Measurements from ENCODE around the gene SOX30.

Gene SOX30

DNA sequence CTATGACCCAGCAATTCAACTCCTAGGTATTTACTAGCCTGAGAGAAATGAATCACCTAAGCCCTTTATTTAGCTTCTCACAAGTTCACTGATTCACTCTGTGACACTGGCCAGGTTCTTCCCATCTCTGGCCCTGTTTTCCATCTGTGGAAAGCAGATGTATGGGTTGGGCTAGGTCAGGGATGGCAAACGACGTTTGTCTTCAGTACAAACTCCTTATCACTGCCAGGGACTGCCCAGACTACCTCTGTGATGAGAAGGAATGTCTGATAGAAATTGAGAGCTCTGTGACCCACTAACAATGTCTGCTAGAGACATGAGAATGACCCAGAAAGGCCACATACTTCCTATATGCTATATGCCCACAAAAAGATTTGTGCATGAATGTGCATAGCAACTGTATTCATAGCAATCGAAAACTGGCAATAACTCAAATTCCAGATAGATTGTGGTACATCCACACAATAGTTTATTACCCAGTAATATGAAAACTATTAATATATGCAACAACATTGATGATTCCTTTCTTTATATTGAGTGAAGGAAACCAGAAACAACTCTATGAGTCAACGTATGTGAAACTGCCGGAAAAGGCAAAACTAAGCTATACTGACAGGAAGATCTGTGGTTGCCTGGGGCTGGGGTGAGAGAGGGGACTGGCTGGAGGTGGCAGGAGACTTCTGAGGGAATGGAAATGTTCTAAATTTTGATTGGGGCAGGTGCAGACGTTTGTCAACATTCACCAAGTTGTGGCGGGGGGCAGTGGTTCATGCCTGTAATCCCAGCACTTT is 44.7 kb downstream of the SOX30 start:
- Mint-ChIP-seq H3K4me3 (peak overlapping the region; percentile 35 to 37), H3K9me3 (no peaks in the 10 kb centered on the region), H3K27me3 (no peaks in the 10 kb centered on the region), H3K27ac (peak overlapping the region; percentile 68), H3K36me3 (no peaks in the 10 kb centered on the region), H3K4me1 (peaks cover 45 to 65% of the 10 kb centered on the region in 2 donors)
- DNase-seq: peak; percentile 32
- peak; percentile 56 to 61 for ATAC-seq (replicated peaks)

DNA sequence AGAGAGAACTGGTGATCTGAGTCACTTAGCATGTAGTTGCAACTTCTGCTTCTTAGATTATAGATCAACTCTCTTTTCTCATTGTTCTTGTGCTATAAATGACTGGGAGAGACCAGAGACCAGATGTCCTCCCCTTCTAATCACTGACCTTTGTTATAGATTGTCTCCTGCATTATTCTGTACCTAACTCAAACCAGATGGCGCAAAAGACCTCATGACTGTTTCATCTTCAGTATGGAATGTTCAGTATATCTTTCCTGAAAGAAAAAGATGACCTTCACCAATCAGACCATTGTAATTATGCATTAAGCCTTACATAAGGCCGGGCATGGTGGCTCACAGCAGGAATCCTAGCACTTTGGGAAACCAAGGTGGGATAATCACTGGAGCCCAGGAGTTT is 46.2 kb downstream of the SOX30 start:
- DNase-seq (no peak), ATAC-seq (replicated peaks) (no peak)
- H3K27ac Mint-ChIP-seq: no peak overlapping the region
- H3K36me3 Mint-ChIP-seq: no peaks in the 10 kb centered on the region
- H3K4me3 Mint-ChIP-seq: no peak overlapping the region
- H3K9me3 Mint-ChIP-seq: no peaks in the 10 kb centered on the region
- no peaks in the 10 kb centered on the region for H3K27me3 Mint-ChIP-seq
- peaks cover 38 to 56% of the 10 kb centered on the region in 2 donors for H3K4me1 Mint-ChIP-seq

DNA sequence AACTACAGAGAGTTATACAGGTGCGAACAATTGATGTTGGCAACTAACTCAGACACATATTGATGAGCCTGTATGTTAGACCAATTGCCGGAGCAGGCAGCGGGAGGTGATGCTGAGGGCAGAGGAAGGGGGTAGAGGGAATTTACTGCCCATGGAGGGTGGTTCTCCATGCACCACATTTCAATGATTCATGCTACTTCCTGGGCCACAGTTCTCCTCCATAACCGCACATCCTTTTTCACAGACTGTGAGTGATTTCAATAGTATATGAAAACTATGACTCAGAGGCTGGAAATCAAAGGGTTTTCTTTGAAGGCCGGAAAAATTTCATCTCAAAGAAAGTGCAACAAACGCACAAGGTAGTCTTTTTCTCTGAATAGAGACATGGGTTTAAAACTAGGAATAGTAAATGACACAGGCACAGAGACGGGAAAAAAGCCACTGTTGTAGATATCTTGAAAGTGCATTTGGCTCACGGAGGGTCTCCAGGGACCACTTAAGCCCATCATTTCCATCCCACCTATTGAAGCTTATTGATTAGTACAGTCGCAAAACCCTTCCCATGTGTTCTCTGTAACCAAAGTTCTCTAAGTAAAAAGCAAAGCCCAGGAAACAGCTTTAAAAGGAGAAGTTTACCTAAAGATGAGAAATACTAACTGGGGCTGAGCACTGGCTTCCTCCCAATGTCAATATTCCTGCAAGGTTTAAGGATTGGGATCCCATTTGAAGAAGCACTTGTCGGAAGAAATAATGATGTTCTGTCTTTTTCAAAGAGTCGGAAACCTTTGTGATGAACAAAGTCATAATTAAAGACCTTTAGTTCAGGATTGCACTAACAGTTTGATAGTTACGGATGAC is 48.7 kb downstream of the SOX30 start:
- peak overlapping the region in 1 of 2 donors; percentile 32 for H3K4me3 Mint-ChIP-seq
- H3K9me3 Mint-ChIP-seq: no peaks in the 10 kb centered on the region
- peak; percentile 36 for DNase-seq
- no peaks in the 10 kb centered on the region for H3K36me3 Mint-ChIP-seq
- ATAC-seq (replicated peaks): peak; percentile 41 to 54
- H3K4me1 Mint-ChIP-seq: peaks cover 44 to 66% of the 10 kb centered on the region in 2 donors
- H3K27ac Mint-ChIP-seq: peak overlapping the region; percentile 72
- no peaks in the 10 kb centered on the region for H3K27me3 Mint-ChIP-seq

DNA sequence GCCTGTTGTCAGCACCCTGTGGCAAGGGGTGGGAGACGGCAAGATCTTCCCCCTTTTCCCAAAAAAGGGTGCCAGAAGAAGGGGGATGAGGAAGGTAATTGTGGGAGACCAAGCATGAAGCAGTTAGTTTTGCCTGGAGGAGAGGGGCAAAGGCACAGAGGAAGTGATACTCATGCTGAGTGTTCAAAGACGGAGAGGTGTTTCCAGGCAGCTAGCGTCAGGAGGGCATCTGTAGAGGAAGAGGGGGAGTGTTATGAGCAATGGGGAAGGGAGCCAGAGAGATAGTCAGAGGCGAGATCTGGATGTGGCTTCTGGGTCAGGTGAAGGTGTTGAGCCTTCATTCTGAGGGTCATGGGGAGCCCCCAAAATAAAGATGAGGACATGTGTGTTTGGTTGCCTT is 49.7 kb downstream of the SOX30 start:
- Mint-ChIP-seq H3K4me1 (peaks cover 43 to 66% of the 10 kb centered on the region in 2 donors), H3K9me3 (no peaks in the 10 kb centered on the region), H3K36me3 (no peaks in the 10 kb centered on the region), H3K27ac (peak overlapping the region; percentile 81), H3K4me3 (peak overlapping the region; percentile 1 to 13), H3K27me3 (no peaks in the 10 kb centered on the region)
- ATAC-seq (replicated peaks) (peak; percentile 75), DNase-seq (peak; percentile 66)

DNA sequence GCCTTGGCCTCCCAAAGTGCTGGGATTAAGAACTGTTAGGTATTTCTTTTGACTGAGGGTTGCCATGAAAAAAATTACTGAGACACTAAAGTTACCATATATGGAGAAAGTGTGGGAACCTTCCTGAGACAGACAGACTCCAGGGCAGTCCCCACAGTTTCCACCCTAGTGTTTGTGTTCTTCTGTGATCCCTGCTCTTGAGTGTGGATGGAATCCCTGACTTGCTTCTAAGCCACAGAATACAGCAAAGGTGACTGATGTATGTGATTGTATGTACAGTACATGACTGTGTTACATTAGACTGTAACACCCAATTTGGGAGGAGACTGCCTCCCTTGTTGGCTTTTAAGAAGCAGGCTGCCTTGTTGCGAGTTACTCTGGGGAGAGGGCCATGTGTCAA is 52.0 kb downstream of the SOX30 start:
- ATAC-seq (replicated peaks) (no peak), DNase-seq (no peak)
- Mint-ChIP-seq H3K4me1 (peaks cover 56 to 82% of the 10 kb centered on the region in 2 donors), H3K9me3 (no peaks in the 10 kb centered on the region), H3K27ac (peak overlapping the region; percentile 68), H3K27me3 (no peaks in the 10 kb centered on the region), H3K4me3 (no peak overlapping the region), H3K36me3 (no peaks in the 10 kb centered on the region)

DNA sequence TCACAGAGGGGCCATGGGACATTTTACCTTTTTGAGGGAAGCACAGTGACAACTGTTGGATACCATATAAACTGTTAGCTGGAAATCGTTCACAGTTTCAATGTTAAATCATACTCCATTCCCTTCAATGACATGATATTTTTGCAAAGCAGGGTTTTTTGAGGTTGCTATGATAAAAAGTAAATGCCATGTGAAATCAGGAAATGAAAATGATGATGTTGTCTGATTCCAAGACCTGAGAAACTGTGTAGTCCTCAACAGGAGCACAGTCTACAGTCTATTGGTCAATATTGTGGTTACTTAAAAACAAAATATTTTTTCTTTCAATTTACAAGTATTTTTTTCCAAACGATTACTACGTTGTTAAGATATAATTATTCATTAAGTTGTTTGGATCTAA is 52.7 kb downstream of the SOX30 start:
- Mint-ChIP-seq H3K4me1 (peaks cover 63 to 89% of the 10 kb centered on the region in 2 donors), H3K9me3 (no peaks in the 10 kb centered on the region), H3K27me3 (no peaks in the 10 kb centered on the region), H3K4me3 (peak overlapping the region in 1 of 2 donors; percentile 19), H3K36me3 (no peaks in the 10 kb centered on the region), H3K27ac (peak overlapping the region; percentile 65)
- DNase-seq: no peak
- ATAC-seq (replicated peaks): no peak

DNA sequence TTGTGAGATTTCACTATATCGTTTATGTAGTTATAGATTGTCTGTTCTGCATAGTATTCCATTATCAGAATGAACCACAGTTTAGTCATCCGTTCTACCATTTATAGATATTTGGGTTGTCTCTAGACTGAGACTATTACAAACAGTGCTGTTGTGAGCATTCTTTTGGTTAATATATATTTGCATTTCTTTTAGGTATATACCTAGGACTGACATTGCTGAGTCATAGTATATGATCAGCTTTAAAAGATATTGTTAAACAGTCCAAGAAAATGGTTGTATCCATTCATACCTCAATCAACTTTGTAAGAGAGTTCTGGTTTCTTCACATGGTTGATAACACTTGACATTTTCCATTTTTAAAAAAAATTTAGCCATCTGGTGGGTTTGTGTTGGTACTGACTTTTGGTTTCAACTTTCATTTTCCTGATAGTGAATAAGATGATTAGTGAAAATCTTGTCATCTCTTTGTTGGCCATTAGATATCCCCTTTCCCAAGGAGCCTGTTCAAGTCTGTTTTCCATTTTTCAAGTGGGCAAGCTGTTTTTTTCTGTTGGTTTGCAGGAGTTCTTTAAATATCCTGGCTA is 53.8 kb downstream of the SOX30 start:
- DNase-seq (no peak), ATAC-seq (replicated peaks) (peak; percentile 12 to 27)
- peak overlapping the region; percentile 79 for H3K27ac Mint-ChIP-seq
- no peaks in the 10 kb centered on the region for H3K36me3 Mint-ChIP-seq
- no peaks in the 10 kb centered on the region for H3K27me3 Mint-ChIP-seq
- peak overlapping the region; percentile 43 to 63 for H3K4me3 Mint-ChIP-seq
- peaks cover 65 to 89% of the 10 kb centered on the region in 2 donors for H3K4me1 Mint-ChIP-seq
- H3K9me3 Mint-ChIP-seq: no peaks in the 10 kb centered on the region

DNA sequence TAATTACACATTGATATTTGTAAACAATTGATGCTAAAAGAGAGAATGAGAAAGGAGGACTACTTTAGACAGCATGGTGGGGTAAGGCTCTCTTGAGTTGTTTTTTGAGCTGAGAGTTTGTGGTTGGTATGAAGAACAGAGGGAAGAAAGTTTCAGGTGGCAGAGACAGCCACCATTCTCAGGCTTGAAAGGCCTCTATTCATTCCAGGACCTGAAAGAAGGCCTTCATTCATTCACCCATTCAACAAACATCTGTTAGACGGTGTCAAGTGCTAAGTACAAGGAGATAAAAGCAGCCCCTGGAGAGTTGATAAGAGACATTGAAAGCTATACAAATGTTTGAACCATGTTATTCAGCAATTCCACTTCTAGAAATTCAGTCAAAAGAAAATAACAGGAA is 55.0 kb downstream of the SOX30 start:
- ATAC-seq (replicated peaks) (peak in 1 of 2 donors; percentile 2), DNase-seq (no peak)
- Mint-ChIP-seq H3K36me3 (no peaks in the 10 kb centered on the region), H3K4me1 (peaks cover 59 to 89% of the 10 kb centered on the region in 2 donors), H3K27ac (peak overlapping the region; percentile 79), H3K9me3 (no peaks in the 10 kb centered on the region), H3K4me3 (peak overlapping the region; percentile 7 to 47), H3K27me3 (no peaks in the 10 kb centered on the region)

DNA sequence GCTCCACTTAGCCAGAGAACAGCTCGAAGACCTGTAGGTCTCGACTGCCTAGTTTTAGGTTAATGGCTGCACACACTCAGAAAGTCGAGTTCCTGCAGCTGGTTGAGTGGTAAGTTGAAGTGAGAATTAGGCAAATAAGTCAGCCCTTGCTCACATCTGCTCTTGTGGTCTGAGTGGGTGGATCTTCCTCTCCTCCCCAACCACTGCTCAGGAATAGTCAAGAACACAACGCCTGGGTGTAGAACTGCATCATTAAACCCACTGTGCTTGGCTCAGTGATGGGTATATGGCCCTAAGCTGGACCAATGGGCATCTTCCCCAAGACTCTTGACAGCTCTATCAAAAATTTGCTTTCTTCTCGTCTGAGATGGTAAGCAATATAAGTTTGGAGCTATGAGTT is 55.8 kb downstream of the SOX30 start:
- H3K27ac Mint-ChIP-seq: peak overlapping the region; percentile 61

DNA sequence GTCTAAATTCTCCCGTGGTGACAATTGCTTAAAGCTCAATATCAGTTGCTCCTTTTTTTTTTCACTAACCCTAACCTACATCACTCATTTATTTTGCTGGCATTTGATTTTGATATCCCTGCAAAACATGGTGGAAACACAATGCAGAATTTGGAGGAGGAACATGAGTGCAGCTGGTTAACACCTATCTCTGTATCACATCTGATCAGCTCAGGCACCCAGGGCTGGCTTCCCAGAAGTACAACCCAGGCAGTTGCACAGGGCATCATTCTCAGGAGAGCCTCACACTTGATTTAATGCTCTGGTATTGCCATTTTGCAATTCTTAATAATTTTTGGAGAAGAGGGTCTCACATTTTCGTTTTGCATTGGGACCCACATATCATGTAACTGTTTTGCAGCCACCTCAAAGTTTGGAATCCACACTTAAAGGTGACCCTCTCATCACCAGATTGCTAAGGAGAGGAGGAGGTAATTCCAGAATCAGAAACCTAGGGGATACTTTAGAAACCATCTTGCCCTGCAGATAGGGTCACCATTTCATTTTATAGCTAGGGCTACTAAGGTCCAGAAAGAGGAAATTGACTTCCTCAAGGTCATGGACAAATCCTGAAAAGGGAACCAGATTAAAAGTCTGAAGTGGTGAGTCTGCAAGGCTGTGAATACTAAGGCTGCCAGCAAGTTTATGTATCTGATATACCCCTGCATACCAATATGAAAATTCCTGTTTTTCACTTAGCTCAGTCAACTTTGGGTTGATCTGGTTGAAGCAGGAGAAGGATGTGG is 57.4 kb downstream of the SOX30 start:
- H3K36me3 Mint-ChIP-seq: peaks cover 0 to 7% of the 10 kb centered on the region in 2 donors
- ATAC-seq (replicated peaks) (no peak), DNase-seq (no peak)
- H3K27ac Mint-ChIP-seq: no peak overlapping the region
- H3K27me3 Mint-ChIP-seq: no peaks in the 10 kb centered on the region
- H3K4me1 Mint-ChIP-seq: peaks cover 57 to 83% of the 10 kb centered on the region in 2 donors
- H3K4me3 Mint-ChIP-seq: peak overlapping the region; percentile 8 to 27
- peaks cover 0 to 7% of the 10 kb centered on the region in 2 donors for H3K9me3 Mint-ChIP-seq

More for the DNA sequence above, 55.8 kb downstream of the SOX30 start:
- Mint-ChIP-seq H3K4me1 (peaks cover 64 to 95% of the 10 kb centered on the region in 2 donors), H3K27me3 (no peaks in the 10 kb centered on the region), H3K36me3 (peaks cover 0 to 6% of the 10 kb centered on the region in 2 donors), H3K4me3 (peak overlapping the region; percentile 22 to 23), H3K9me3 (peaks cover 0 to 7% of the 10 kb centered on the region in 2 donors)
- DNase-seq: peak; percentile 78
- ATAC-seq (replicated peaks): peak; percentile 74 to 82

DNA sequence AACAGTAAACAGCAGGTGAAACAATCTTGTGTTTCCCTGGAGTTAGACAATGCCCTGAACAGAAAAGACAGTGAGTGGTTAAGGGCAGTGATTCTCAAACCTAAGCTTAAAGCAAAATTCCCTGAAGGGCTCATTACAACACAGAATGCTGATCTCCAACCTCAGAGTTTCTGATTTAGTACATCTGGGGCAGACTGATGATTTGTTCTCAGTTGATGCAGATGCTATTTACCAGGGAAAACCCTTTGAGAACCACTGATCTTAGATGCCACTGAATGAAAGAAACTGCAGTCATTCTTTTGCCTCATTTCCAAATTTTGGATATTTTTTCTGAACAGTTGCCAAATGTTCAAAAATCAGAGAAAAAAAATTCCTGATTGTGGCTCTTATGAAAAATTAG is 58.0 kb downstream of the SOX30 start:
- no peak for DNase-seq
- Mint-ChIP-seq H3K4me3 (peak overlapping the region; percentile 22 to 27), H3K27ac (no peak overlapping the region), H3K36me3 (peaks cover 0 to 7% of the 10 kb centered on the region in 2 donors), H3K4me1 (peaks cover 55 to 77% of the 10 kb centered on the region in 2 donors), H3K9me3 (peaks cover 0 to 7% of the 10 kb centered on the region in 2 donors), H3K27me3 (no peaks in the 10 kb centered on the region)
- ATAC-seq (replicated peaks): peak; percentile 49 to 60

DNA sequence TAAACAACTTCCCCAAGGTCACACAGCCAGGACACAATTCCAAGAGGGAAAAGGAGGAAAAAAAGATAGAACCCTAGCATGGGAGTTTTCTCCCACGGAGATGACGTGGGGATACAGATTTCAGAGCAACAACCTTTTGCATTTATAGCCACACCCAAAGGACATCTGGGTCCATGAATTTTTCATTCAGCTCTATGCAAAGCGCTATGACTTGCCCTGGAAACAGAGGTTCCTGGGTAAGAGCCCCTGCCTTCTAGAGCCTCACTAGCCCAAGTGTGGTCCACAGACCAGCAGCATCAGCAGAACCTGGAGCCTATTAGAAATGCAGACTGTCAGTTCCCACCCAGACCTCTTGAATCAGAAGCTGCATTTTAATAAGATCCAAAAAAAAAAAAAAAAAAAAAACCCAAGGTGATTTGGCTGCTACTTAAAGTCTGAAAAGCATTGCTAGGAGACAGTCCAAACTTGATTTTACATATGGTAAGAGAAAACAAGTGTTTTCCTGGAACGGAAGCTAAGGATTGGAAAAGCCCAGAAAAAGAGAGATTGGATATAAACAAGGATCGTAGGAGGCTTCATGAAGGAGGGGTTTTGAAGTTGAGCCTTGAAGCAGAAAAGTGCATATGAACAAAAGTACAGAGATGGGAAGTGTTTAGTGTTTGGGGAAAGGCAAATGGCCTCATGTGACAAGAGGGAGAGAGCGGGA is 59.0 kb downstream of the SOX30 start:
- Mint-ChIP-seq H3K36me3 (peaks cover 0 to 7% of the 10 kb centered on the region in 2 donors), H3K4me3 (peak overlapping the region; percentile 4 to 65), H3K9me3 (peaks cover 0 to 7% of the 10 kb centered on the region in 2 donors), H3K27ac (peak overlapping the region; percentile 88), H3K4me1 (peaks cover 49 to 67% of the 10 kb centered on the region in 2 donors), H3K27me3 (no peaks in the 10 kb centered on the region)
- no peak for ATAC-seq (replicated peaks)
- DNase-seq: no peak

DNA sequence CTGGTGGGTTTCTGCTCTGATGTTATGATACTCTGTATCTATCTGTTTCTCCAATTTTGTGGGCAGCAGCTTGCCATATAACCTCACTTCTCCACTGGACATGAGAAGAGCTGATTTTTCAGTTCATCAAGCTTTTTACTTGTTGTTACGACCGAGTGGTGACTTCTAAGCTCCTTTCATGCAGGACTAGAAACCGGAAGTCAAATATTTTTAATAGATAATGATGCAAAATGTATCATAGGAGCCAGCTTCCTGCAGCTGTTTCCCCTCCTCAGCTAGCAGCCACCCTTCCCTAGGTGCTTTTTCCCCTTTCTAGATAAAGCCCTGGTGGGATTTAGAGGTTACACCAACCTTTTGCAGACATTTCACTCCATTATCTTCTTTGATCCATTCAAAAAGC is 59.6 kb downstream of the SOX30 start:
- Mint-ChIP-seq H3K27me3 (no peaks in the 10 kb centered on the region), H3K4me1 (peaks cover 45 to 61% of the 10 kb centered on the region in 2 donors), H3K36me3 (peaks cover 0 to 7% of the 10 kb centered on the region in 2 donors), H3K27ac (peak overlapping the region; percentile 88), H3K9me3 (peaks cover 0 to 7% of the 10 kb centered on the region in 2 donors), H3K4me3 (peak overlapping the region; percentile 4 to 65)
- ATAC-seq (replicated peaks) (peak; percentile 12 to 15), DNase-seq (no peak)
